ENCODE measurements around the gene SLC22A1. TPM values are rescaled to one million over a fixed set of nuclear protein-coding genes. Genes with fewer than 3 reads are reported as not detected.

The SLC22A1 gene
- total RNA-seq, 1 experiment from 2014 or later, result 0.39 TPM

- H3K27ac Mint-ChIP-seq, result no peak overlapping the region; a peak in 2 of 7 replicates
- no peak overlapping the region for H4K5ac ChIP-seq (ENCODE audit: insufficient read length, low read depth, low read length)
- no peak overlapping the region for H3K4ac ChIP-seq (ENCODE audit: low read depth, low read length)
- H3K23me2 ChIP-seq (ENCODE audit: insufficient read length, low read depth, low read length, poor library complexity, severe bottlenecking), result no peaks in the 10 kb centered on the region
- TF ChIP-seq CTCF (conservative IDR thresholded peaks at IDR 0.05), result no peak
- H4K91ac ChIP-seq (ENCODE audit: insufficient read length, low read depth, low read length), result no peak overlapping the region
- no peaks in the 10 kb centered on the region for H4K20me1 ChIP-seq (ENCODE audit: control insufficient read depth, insufficient read depth, insufficient read length)
- H3K79me2 ChIP-seq (ENCODE audit: insufficient read depth, low read length), result no peaks in the 10 kb centered on the region
- H3K4me1 Mint-ChIP-seq, result no peaks in the 10 kb centered on the region
- no peak overlapping the region for H3K23ac ChIP-seq (ENCODE audit: insufficient read length, low read depth, low read length)
- H2BK20ac ChIP-seq (ENCODE audit: low read depth, low read length, poor library complexity, severe bottlenecking), result no peak overlapping the region
- H3K4me2 ChIP-seq (ENCODE audit: insufficient read depth, insufficient read length, low read length), result no peak overlapping the region
- H2BK5ac ChIP-seq (ENCODE audit: insufficient read length, low read length), result no peak overlapping the region
- no peak overlapping the region for H2BK12ac ChIP-seq (ENCODE audit: insufficient read length, low read depth, low read length)
- no peaks in the 10 kb centered on the region for H3K27me3 Mint-ChIP-seq (ENCODE audit: low read depth)
- no peak overlapping the region for H3K56ac ChIP-seq (ENCODE audit: insufficient read length, low read depth, low read length)
- no peaks in the 10 kb centered on the region for H3K9me3 ChIP-seq (ENCODE audit: control insufficient read depth, low read depth, low read length)
- no peak overlapping the region for H4K8ac ChIP-seq (replicated peaks; ENCODE audit: insufficient read length, low read depth, low read length)
- no peak overlapping the region for H3K18ac ChIP-seq (ENCODE audit: insufficient read length, low read depth, low read length)
- no peaks in the 10 kb centered on the region for H3K27me3 ChIP-seq (ENCODE audit: insufficient read depth, low read length)
- H3K79me1 ChIP-seq (ENCODE audit: insufficient read depth, low read depth, low read length, poor library complexity, severe bottlenecking), result no peaks in the 10 kb centered on the region
- H3K9ac ChIP-seq (ENCODE audit: extremely low read depth, insufficient read length, low read length), result no peak overlapping the region
- DNase-seq, result no peak
- H3K14ac ChIP-seq (ENCODE audit: insufficient read depth, low read length), result peak overlapping the region; percentile 19; the same call in 1 of the 2 replicates
- no peaks in the 10 kb centered on the region for H3K4me1 ChIP-seq (ENCODE audit: insufficient read depth, low read length)
- peaks cover 4 to 28% (median 16%) of the 10 kb centered on the region in 3 experiments; a peak in 6 of 7 replicates for H3K36me3 Mint-ChIP-seq (ENCODE audit: insufficient read depth in 1 of 3, low read depth in 3 of 3)
- peaks cover 36 to 37% of the 10 kb centered on the region in 2 experiments for H3K9me3 Mint-ChIP-seq
- no peak overlapping the region for H2AK5ac ChIP-seq (ENCODE audit: insufficient read length, low read length)
- H3T11ph ChIP-seq (ENCODE audit: low read length), result no peak overlapping the region
- H2AFZ ChIP-seq (ENCODE audit: low read length), result no peak overlapping the region
- no peak overlapping the region for H3K4me3 Mint-ChIP-seq
- no peak overlapping the region for H2BK15ac ChIP-seq (ENCODE audit: low read depth, low read length)
- H3K27ac ChIP-seq (ENCODE audit: insufficient read length, low read depth, low read length), result no peak overlapping the region
- H2BK120ac ChIP-seq (ENCODE audit: low read depth, low read length, poor library complexity, severe bottlenecking), result no peak overlapping the region
These were observed 69.4 kb downstream of the SLC22A1 start for GRCh38 chr6:160190973-160191372.

Measured in H9 (cell line).